CD4-positive, alpha-beta T cell treated with Interleukin-6 at 100 ng/mL for 8 hours (primary cell): ENCODE data around the gene MVK.

Source experiments
- DNase-seq: peaks from one replicate; pipeline ENCODE4 v3.0.0-alpha.2; 2020; ENCODE audit warnings: mixed read lengths, low spot score

The MVK gene

DNA sequence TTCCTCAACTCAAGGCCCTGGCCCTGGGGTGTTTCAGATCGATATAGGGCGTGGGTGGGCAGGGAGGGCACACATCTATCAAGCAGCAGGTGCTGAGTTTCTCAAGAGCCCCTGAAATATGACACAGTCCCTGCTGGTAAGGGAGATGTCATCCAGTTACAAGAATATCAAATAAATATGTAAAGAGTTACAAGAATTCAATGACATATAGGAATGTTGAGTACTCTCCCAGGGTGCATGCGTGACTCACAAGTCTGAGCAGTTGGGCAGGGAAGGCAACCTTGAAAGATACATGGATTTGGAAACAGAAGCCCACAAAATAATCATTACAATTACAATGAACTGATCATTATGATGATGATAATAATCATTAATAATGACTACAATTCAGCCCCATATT is 35.2 kb downstream of the MVK start:
- DNase-seq = no peak

DNA sequence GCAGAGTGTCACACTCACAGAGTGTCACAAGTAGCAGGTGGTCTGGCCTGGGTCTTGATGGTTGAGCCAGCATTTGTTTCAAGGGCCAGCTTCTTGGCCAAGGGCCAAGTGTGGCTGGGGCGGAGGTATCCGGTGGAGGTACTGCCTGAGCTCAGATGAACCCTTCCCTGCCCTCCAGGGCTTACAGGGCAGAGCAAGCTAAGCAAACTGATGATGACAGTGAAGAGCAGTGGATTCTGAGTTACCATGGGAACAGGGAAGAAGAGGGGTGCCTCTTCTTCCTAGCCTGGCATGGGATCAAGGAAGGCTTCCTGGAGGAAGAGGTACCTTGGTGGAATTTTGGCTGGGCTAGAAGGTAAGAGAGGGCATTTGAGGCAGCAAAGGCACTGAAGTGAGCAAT is 35.7 kb downstream of the MVK start:
- DNase-seq = no peak

GRCh38 chr12:109610523-109610922 is 36.9 kb downstream of the MVK start:
- no peak for DNase-seq

DNA sequence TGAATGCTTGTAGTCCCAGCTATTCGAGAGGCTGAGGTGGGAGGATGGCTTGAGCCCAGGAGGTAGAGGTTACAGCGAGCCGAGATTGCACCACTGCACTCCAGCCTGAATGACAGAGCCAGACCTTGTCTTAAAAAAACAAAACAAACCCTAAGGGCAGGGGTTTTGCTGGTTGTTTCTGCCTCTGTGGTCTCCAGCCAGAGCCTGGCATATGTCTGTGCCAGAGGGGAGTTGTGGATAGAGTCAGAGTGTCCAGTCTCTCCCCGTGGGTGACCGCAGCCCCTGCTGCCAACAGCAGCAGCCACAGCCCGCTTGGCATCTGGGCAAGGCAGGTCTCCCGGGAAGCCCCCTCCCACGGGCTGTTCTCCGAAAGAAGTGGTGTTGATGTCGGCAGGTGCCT is 37.6 kb downstream of the MVK start:
- DNase-seq = no peak

DNA sequence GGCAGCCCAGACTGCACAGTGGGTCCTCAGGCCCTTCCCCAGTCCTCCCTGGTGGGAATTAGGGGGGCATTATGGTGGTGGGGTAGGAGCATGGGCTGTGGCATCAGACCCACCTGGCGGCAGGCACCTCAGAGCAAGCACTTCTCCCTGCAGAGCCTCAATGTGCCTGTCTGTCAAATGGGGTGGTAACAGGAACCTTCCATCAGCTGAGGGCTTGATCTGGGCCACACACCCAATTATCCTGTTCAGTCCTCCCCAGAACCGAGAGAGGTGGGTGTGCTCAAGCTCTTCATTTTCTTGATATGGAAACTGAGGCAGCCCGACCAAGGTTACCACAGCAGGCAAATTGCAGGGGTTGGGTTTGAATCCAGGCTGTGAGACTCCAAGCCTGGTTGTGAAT is 38.4 kb downstream of the MVK start:
- DNase-seq = no peak

DNA sequence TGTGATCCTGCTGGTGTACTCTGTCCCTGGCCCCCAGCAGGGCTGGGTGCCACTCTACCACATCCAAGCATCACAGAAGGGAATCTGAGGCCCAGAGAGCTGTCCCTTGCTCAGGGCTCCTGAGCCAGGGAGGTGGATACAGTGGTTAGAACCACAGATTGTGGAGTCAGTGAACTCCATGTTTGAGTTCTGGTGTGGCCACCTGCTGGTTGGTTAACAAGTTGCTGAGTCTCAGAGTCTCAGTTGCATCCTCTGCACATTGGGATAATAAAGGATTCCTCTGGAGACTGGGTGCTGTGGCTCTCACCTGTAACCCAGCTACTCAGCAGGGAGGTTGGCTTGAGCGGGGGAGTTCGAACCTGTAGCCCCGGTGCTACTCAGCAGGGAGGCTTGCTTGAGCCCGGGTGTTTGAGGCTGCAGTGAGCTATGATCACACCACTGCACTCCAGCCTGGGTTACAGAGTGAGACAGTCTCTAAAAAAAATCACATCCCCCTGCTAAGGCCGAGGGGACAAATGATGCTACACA is 39.4 kb downstream of the MVK start:
- DNase-seq = no peak

GRCh38 chr12:109613649-109614455 is 40.3 kb downstream of the MVK start:
- no peak for DNase-seq

- DNase-seq = no peak
Measured at GRCh38 chr12:109615556-109616229, 42.1 kb downstream of the MVK start.

- no peak for DNase-seq
Measured at GRCh38 chr12:109617491-109617890, 43.9 kb downstream of the MVK start.

- DNase-seq = no peak
Measured at GRCh38 chr12:109618082-109618481, 44.5 kb downstream of the MVK start.

DNA sequence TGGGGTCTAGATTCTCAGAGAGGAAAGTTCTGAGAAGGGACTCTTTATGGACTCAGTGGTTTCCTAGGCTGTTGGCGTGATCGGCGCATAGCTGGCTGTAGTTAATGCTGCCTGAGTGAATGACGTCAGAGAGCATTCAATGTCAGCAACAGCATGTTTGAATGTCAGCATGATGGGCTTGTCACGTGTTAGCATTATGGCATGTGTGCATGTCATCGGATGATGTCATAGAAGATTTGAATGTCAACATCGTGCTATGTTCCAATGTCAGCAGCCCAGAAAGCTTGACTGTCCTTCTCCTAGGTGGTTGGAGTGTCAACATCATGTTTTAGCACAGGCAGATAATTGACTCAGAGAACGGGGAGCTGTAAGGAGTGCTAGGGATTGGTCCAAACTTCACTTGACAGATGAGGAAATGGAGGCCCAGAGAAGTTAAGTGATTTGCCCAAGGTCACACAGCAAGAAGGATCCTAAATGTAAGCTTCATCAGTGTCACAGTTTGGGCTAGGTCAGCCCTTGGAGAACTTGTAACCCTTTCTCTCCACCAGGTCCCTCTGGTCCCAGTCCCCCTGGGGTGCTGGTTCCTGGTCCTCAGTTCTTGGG is 45.5 kb downstream of the MVK start:
- DNase-seq = no peak

DNA sequence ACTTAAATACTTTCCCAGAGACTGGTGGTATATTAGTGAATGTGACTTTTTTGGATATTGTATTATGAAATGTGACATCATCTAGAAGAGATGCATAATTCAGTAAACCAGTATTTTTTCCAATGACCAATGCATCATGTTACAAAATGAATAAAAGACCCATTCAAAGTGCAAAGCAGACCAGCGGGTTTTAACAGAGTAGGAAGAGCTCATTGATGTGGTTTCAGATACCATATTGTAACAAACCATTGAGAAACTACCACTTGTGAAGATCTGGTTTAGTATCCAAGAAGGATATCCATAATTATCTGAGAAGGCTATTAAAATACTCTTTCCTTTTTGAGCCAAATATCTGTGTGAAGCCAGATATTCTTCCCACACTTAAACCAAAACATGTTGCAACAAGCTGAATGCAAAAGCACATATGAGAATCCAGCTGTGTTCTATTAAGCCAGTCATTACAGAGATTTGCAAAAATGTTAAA is 47.7 kb downstream of the MVK start:
- DNase-seq = no peak

DNA sequence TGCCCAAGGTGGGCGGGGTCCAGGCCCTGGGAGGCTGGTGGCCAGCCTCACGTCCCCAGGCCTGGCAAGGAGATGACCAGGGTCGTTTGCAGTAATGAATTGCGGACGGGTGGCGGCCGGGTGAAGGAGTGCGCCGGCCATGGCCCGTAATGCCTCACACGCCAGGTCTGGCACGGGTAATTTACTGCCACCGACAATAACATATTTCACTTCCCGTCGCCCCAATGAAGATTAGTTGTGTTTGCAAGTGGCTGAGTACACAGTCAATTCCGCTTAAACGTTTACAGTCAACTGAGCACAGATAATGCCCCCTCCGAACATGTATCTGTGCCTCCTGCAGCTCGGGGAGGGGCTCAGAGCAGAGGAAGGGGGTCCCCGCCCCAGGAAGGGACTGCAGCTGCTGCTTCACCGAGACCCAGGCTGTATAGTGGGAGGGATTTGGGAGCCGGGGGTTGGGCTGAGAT is 48.3 kb downstream of the MVK start:
- no peak for DNase-seq

GRCh38 chr12:109624467-109624866 is 50.9 kb downstream of the MVK start:
- no peak for DNase-seq

DNA sequence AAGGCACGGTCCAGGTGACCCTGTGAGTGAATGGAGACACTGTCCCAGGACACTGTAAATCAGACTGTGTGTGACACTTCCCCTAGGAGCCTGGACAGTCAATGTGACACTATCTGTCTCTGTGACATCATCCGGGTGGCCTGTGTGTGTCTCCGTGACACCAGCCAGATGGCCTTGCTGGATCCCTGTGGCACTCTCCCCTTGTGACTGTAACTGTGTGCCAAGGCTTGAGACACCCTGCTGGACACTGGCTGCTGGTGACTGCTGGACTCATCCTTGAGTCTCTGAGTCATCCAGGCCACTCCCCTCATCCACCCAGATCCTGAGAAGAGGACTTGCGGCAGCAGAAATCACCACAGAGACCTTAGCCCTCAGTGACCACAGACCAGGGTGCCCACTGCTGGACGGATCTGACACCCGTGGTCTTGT is 51.6 kb downstream of the MVK start:
- no peak for DNase-seq

DNA sequence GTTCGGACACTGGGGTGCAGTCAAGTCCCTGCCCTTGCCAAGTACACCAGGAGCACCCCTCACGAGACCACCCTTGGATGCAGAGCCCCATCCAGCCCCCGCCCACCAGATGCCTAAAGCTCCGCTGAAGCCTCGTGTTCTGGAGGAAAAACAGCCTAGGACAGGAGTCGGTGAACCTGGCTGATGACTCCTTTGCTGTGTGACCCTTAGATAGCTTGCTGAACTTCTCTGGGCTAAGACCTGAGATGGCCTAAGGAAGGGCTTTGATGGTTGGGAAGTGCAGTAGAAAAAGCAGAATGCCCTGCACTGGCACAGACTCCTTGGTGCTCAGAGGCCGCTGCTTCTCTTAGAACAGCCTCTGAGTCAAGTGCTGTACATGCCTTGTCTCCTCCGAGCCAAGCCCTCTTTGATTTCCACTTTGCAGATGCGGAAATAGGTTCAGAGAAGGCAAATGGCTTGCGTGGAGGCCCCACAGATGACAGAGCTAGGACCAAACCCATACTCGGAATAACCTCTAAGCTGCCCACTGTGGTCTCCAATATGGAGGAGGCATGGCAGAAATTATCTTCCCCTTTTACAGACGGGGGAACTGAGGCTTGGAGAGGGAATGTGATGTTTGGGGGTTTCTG is 52.3 kb downstream of the MVK start:
- DNase-seq = no peak

- DNase-seq = no peak
Measured at GRCh38 chr12:109626378-109627115, 53.0 kb downstream of the MVK start.

DNA sequence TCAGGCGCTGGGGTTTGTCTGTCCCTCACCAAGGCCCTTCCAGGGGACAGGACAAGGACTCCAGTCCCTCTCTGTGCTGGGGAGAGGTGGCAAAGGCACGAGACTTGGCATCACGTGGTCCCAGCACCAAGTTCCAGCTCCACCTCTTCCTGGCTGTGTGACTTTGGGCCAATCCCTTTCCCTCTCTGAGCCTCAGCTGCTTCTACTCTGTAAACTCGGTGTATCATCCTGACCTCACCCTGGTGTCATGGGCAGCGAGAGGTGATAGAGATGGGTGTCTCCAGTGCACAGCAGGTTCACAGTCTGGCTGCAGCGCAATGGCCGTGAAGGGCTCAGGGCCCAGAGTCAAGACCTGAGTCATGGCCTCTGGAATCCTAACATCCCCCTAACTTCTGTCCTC is 54.0 kb downstream of the MVK start:
- no peak for DNase-seq

DNA sequence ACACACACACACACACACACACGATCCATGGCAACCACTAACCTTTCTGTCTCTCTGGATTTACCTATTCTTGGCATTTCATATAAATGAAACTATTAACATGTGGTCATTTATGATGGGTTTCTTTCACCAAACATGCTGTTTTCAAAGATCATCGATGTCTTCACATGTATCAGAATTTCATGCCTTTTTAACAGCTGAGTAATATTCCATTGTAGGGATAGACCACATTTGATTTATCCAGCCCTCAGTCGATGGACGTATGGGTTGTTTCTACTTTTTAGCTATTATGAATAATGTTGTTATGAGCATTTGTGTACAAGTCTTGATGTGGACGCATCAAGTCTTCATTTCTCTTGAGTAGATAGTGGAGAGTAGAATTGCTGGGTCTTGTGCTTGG is 56.5 kb downstream of the MVK start:
- no peak for DNase-seq

DNA sequence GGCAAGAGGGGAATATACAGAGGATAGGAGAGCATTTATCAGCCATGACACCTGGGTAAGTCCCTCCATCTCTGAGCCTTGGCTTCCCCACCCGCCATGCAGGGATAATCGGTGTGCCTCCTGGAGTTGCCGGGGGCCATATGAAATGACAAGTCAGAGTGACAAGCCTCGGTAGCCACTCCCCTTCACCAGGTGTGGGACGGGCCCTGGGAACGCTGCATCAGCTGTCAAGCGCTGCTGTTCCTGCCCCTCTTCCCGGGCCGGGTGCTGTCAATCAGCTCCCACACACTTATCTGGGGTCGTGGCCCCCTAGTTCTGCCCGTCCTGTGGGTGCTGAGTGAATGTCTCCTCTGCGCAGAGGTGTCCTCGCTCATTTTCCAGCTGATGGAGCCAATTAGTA is 57.2 kb downstream of the MVK start:
- no peak for DNase-seq

- DNase-seq = no peak
Measured at GRCh38 chr12:109631302-109631701, 57.7 kb downstream of the MVK start.

GRCh38 chr12:109631751-109632150 is 58.2 kb downstream of the MVK start:
- no peak for DNase-seq
